Gastroesophageal sphincter (tissue), 3 donors: ENCODE results near the gene PCLO.

ENCODE experiments used
- CTCF ChIP-seq, 4 experiments: fragments of 200-600 bp in 2 of 4; fragments of 450-650 bp in 2 of 4; sonication (generic) in 1 of 4; IDR thresholded peaks; one replicate each; pipeline ENCODE4 v1.5.1; 2017 to 2019; ENCODE audit warnings: antibody characterized with exemption in 4 of 4, mild to moderate bottlenecking in 2 of 4, moderate library complexity in 2 of 4
- EP300 ChIP-seq: sonication (generic); formaldehyde crosslinking; IDR thresholded peaks from one replicate; pipeline ENCODE4 v1.6.1; 2017; ENCODE audit warnings: antibody characterized with exemption, mild to moderate bottlenecking
- POLR2A ChIP-seq, 2 donors: fragments of 450-650 bp; IDR thresholded peaks; one replicate each; pipeline ENCODE4 v1.6.1; 2017; ENCODE audit warnings: antibody characterized with exemption in 2 of 2, mild to moderate bottlenecking in 2 of 2, moderate library complexity in 1 of 2

- no peak for TF ChIP-seq POLR2A (IDR thresholded peaks at IDR 0.05)
- no peak for TF ChIP-seq CTCF (IDR thresholded peaks at IDR 0.05)
- no peak for TF ChIP-seq EP300
Measured at GRCh38 chr7:83058667-83059066, 104.0 kb downstream of the PCLO start.
